HepG2 (cell line): ENCODE results near the gene TMEM95.

Source experiments
- CTCF ChIP-seq: sonication (generic); formaldehyde crosslinking; IDR thresholded peaks from 2 replicates; pipeline ENCODE4 v1.5.0; 2020; ENCODE audit warnings: mild to moderate bottlenecking, missing genetic modification reagents, moderate library complexity
- FOXP4 ChIP-seq: sonication (generic); formaldehyde crosslinking; IDR thresholded peaks from 2 replicates; pipeline ENCODE4 v1.4.0; 2020; ENCODE audit warnings: missing genetic modification reagents
- MLLT10 ChIP-seq: sonication (generic); formaldehyde crosslinking; IDR thresholded peaks from 2 replicates; pipeline ENCODE4 v1.4.0; 2020; ENCODE audit warnings: missing genetic modification reagents
- MLX ChIP-seq: IDR thresholded peaks from 2 replicates; pipeline ENCODE4 v1.6.1; 2016
- PHF8 ChIP-seq: sonication (generic); formaldehyde crosslinking; IDR thresholded peaks from 2 replicates; pipeline ENCODE4 v1.5.0; 2020; ENCODE audit warnings: missing genetic modification reagents
- PREB ChIP-seq: sonication (generic); formaldehyde crosslinking; IDR thresholded peaks from 2 replicates; pipeline ENCODE4 v1.4.0; 2020; ENCODE audit warnings: missing genetic modification reagents
- SP1 ChIP-seq, 2 experiments: fragments of 450-650 bp in 1 of 2; sonication (generic) in 1 of 2; formaldehyde crosslinking in 1 of 2; IDR thresholded peaks; 2 replicates each; pipeline versions ENCODE4 v1.4.0 to v1.6.1; 2016 to 2020; ENCODE audit warnings: missing genetic modification reagents in 1 of 2
- SP5 ChIP-seq: IDR thresholded peaks from 2 replicates; pipeline ENCODE4 v1.6.1; 2016; ENCODE audit warnings: low read depth, borderline replicate concordance
- ZNF296 ChIP-seq: sonication (generic); formaldehyde crosslinking; conservative IDR thresholded peaks from 2 replicates; pipeline ENCODE4 v1.5.0; 2020; ENCODE audit warnings: mild to moderate bottlenecking, missing genetic modification reagents
- ZZZ3 ChIP-seq: sonication (generic); formaldehyde crosslinking; IDR thresholded peaks from 2 replicates; pipeline ENCODE4 v1.4.0; 2020; ENCODE audit warnings: missing genetic modification reagents, mild to moderate bottlenecking, borderline replicate concordance

- TF ChIP-seq PREB (CRISPR knock-in tag) (no peak), MLX (CRISPR knock-in tag) (no peak), PHF8 (CRISPR knock-in tag) (no peak), ZZZ3 (CRISPR knock-in tag) (no peak), ZNF296 (no peak), CTCF (CRISPR knock-in tag) (no peak), SP1 (IDR thresholded peaks at IDR 0.05) (no peak), SP1 (CRISPR knock-in tag; IDR thresholded peaks at IDR 0.05) (no peak), FOXP4 (CRISPR knock-in tag) (no peak), SP5 (no peak), MLLT10 (no peak)
These were observed 36.4 kb downstream of the TMEM95 start for GRCh38 chr17:7391307-7391706.
